Activated T-cell treated with anti-CD3 and anti-CD28 coated beads for 48 hours (primary cell): Measurements from ENCODE around the gene ST6GALNAC1.
"Not testable (repeated sequence)": the region's sequence is repeated elsewhere in the genome, so short reads cannot be mapped to it uniquely, and the experiment has no call there.

Experiments
- DNase-seq: peaks from one replicate; pipeline ENCODE4 v3.0.0-alpha.2; 2020; ENCODE audit warnings: low read depth

ST6GALNAC1 gene

GRCh38 chr17:76611758-76612157, 31.8 kb downstream of the ST6GALNAC1 start:
- DNase-seq, result no peak

- not testable (repeated sequence) for DNase-seq
Measured at GRCh38 chr17:76611080-76611749, 32.3 kb downstream of the ST6GALNAC1 start.

- not testable (repeated sequence) for DNase-seq
Measured at GRCh38 chr17:76606685-76607084, 36.9 kb downstream of the ST6GALNAC1 start.

- DNase-seq, result no peak
Measured at GRCh38 chr17:76601065-76601464, 42.5 kb downstream of the ST6GALNAC1 start.

GRCh38 chr17:76599694-76600460, 43.7 kb downstream of the ST6GALNAC1 start:
- no peak for DNase-seq

- no peak for DNase-seq
Measured at GRCh38 chr17:76598004-76598439, 45.5 kb downstream of the ST6GALNAC1 start.

- DNase-seq, result no peak
Measured at GRCh38 chr17:76597156-76598003, 46.2 kb downstream of the ST6GALNAC1 start.

- DNase-seq, result no peak
Measured at GRCh38 chr17:76594690-76595089, 48.9 kb downstream of the ST6GALNAC1 start.

- no peak for DNase-seq
Measured at GRCh38 chr17:76593959-76594358, 49.6 kb downstream of the ST6GALNAC1 start.

- no peak for DNase-seq
Measured at GRCh38 chr17:76593384-76593826, 50.2 kb downstream of the ST6GALNAC1 start.

GRCh38 chr17:76588182-76588581, 55.4 kb downstream of the ST6GALNAC1 start:
- no peak for DNase-seq

GRCh38 chr17:76586741-76587487, 56.6 kb downstream of the ST6GALNAC1 start:
- DNase-seq, result no peak

- DNase-seq, result peak; percentile 31
Measured at GRCh38 chr17:76585649-76586593, 57.6 kb downstream of the ST6GALNAC1 start, which contains the start of gene ST6GALNAC2. TSS of gene ST6GALNAC2 (minus strand) at chr17:76585860. CDS start at chr17:76585808, 52 bp downstream.

GRCh38 chr17:76585033-76585648, 58.4 kb downstream of the ST6GALNAC1 start:
- no peak for DNase-seq

GRCh38 chr17:76584427-76585032, 59.0 kb downstream of the ST6GALNAC1 start:
- DNase-seq, result no peak

GRCh38 chr17:76582660-76583059, 60.9 kb downstream of the ST6GALNAC1 start:
- no peak for DNase-seq

GRCh38 chr17:76581515-76581914, 62.0 kb downstream of the ST6GALNAC1 start:
- no peak for DNase-seq

GRCh38 chr17:76579281-76579680, 64.3 kb downstream of the ST6GALNAC1 start:
- no peak for DNase-seq

- DNase-seq, result no peak
Measured at GRCh38 chr17:76578376-76578775, 65.2 kb downstream of the ST6GALNAC1 start.
